Ascending aorta (tissue), 2 donors: ENCODE data around the gene LTBR. TPM values are rescaled to one million over a fixed set of nuclear protein-coding genes. Genes with fewer than 3 reads are reported as not detected.

Experiments used
- DNase-seq, 2 donors: peaks; one replicate each; pipeline ENCODE4 v3.0.0-alpha.2; 2019; ENCODE audit warnings: low spot score in 2 of 2
- H3K27ac ChIP-seq, 2 donors: fragments of 200-600 bp; sonication (generic); one replicate each; pipeline ENCODE4 v1.5.1; 2016 to 2017; ENCODE audit warnings: mild to moderate bottlenecking in 1 of 2
- H3K27me3 ChIP-seq: fragments of 200-600 bp; sonication (generic); one replicate; pipeline ENCODE4 v1.5.1; 2017
- H3K36me3 ChIP-seq, 2 donors: fragments of 200-600 bp; sonication (generic); one replicate each; pipeline ENCODE4 v1.5.1; 2016
- H3K4me1 ChIP-seq, 2 donors: fragments of 200-600 bp; sonication (generic); one replicate each; pipeline ENCODE4 v1.5.1; 2016 to 2017; ENCODE audit warnings: mild to moderate bottlenecking in 1 of 2
- H3K4me3 ChIP-seq, 2 donors: fragments of 200-600 bp; sonication (generic); one replicate each; pipeline ENCODE4 v1.5.1; 2016 to 2017; ENCODE audit warnings: mild to moderate bottlenecking in 1 of 2
- H3K9me3 ChIP-seq, 2 donors: fragments of 200-600 bp; sonication (generic); one replicate each; pipeline ENCODE4 v1.5.1; 2016
- CTCF ChIP-seq, 3 experiments: fragments of 200-600 bp in 2 of 3; fragments of 450-650 bp in 1 of 3; sonication (generic) in 2 of 3; IDR thresholded peaks; one replicate each; pipeline ENCODE4 v1.5.1; 2016 to 2019; ENCODE audit warnings: antibody characterized with exemption in 3 of 3, mild to moderate bottlenecking in 1 of 3, moderate library complexity in 1 of 3
- intact Hi-C: fragments of 100-400 bp; cut with DNase I; formaldehyde crosslinking; loops from one replicate; pipeline ENCODE4 v1.15.1; 2023
- total RNA-seq: library from RNA; depleted of rRNA; stranded (reverse); fragments of >200 nt; gene quantifications from one replicate; pipeline ENCODE4 v1.1.0, GENCODE V29; 2016

The LTBR gene
- total RNA-seq, 1 donor from 2014 or later, result 284 TPM

GRCh38 chr12:6418796-6419195 is 34.8 kb downstream of the LTBR start:
- H3K36me3 ChIP-seq, result no peaks in the 10 kb centered on the region
- H3K27me3 ChIP-seq, result no peaks in the 10 kb centered on the region
- no peak for TF ChIP-seq CTCF (IDR thresholded peaks at IDR 0.05)
- H3K4me3 ChIP-seq, result no peak overlapping the region
- no peaks in the 10 kb centered on the region for H3K9me3 ChIP-seq
- H3K4me1 ChIP-seq, result peaks cover 0 to 2% of the 10 kb centered on the region in 2 donors
- DNase-seq, result no peak
- no peak overlapping the region for H3K27ac ChIP-seq
- intact Hi-C loops, result no loop called here

GRCh38 chr12:6420364-6420763 is 36.4 kb downstream of the LTBR start:
- H3K36me3 ChIP-seq, result no peaks in the 10 kb centered on the region
- no peak overlapping the region for H3K4me3 ChIP-seq
- no peak for TF ChIP-seq CTCF (IDR thresholded peaks at IDR 0.05)
- H3K27me3 ChIP-seq, result no peaks in the 10 kb centered on the region
- no peaks in the 10 kb centered on the region for H3K9me3 ChIP-seq
- no peak overlapping the region for H3K27ac ChIP-seq
- intact Hi-C loops, result loop anchor here (5.0 kb wide), 1 partner anchor 132 kb away; no protein-coding TSS in a partner anchor
- DNase-seq, result no peak
- peaks cover 0 to 4% of the 10 kb centered on the region in 2 donors for H3K4me1 ChIP-seq

- Histone ChIP-seq H3K36me3 (no peaks in the 10 kb centered on the region), H3K4me3 (no peak overlapping the region), H3K27me3 (no peaks in the 10 kb centered on the region), H3K4me1 (peaks cover 0 to 4% of the 10 kb centered on the region in 2 donors), H3K27ac (no peak overlapping the region), H3K9me3 (no peaks in the 10 kb centered on the region)
- peak; percentile 46 to 92 for DNase-seq
- intact Hi-C loops, result loop anchor here (1.0 to 5.0 kb wide), 6 partner anchors 29 to 129 kb away; partner anchors contain the start of genes GAPDH and TAPBPL
- TF ChIP-seq CTCF (IDR thresholded peaks at IDR 0.05), result peak; percentile 85 to 92 (median 90)
These were observed 39.5 kb downstream of the LTBR start for GRCh38 chr12:6423267-6424007.

GRCh38 chr12:6424008-6424347 is 40.0 kb downstream of the LTBR start:
- TF ChIP-seq CTCF (IDR thresholded peaks at IDR 0.05), result no peak
- H3K4me3 ChIP-seq, result no peak overlapping the region
- no peaks in the 10 kb centered on the region for H3K27me3 ChIP-seq
- H3K27ac ChIP-seq, result no peak overlapping the region
- H3K4me1 ChIP-seq, result peaks cover 0 to 4% of the 10 kb centered on the region in 2 donors
- H3K36me3 ChIP-seq, result no peaks in the 10 kb centered on the region
- intact Hi-C loops, result loop anchor here (2.0 to 5.0 kb wide), 2 partner anchors 29 to 128 kb away; partner anchors contain the start of gene TAPBPL
- no peak for DNase-seq
- no peaks in the 10 kb centered on the region for H3K9me3 ChIP-seq

- DNase-seq, result no peak
- TF ChIP-seq CTCF (IDR thresholded peaks at IDR 0.05), result no peak
These were observed 40.9 kb downstream of the LTBR start for GRCh38 chr12:6424866-6425265.

More at GRCh38 chr12:6424866-6425265, 40.9 kb downstream of the LTBR start:
- Histone ChIP-seq H3K27me3 (no peaks in the 10 kb centered on the region), H3K36me3 (no peaks in the 10 kb centered on the region), H3K27ac (no peak overlapping the region), H3K4me1 (peaks cover 0 to 5% of the 10 kb centered on the region in 2 donors), H3K9me3 (no peaks in the 10 kb centered on the region), H3K4me3 (no peak overlapping the region)
- intact Hi-C loops, result loop anchor here (2.0 to 5.0 kb wide), 2 partner anchors 28 to 127 kb away; partner anchors contain the start of gene TAPBPL
